GM21529 (cell line): ENCODE data around the gene PTPRM.
"Not testable (repeated sequence)": the region's sequence is repeated elsewhere in the genome, so short reads cannot be mapped to it uniquely, and the experiment has no call there.

ENCODE experiments used
- ATAC-seq: cut with Tn5 transposase; IDR thresholded peaks from one replicate; pipeline ENCODE4 v1.9.1; 2021; ENCODE audit not compliant: unreplicated experiment

Gene PTPRM

DNA sequence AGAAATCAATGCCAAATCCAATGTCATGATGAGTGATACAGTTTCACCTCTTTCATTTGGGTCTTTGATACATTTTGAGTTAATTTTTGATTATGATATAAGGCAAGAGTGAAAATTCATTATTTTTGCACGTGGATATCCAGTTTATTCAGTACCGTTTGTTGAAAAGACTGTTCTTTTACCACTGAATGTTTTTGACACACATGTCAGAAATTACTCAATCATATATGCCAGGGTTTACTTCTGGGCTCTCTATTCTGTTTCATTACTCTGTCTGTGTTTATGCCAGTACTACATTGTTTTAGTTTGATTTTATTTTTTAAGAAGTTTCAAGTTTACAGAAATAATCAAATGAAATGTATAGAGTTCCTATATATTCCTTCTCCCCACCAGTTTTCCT is 154.4 kb downstream of the PTPRM start:
- no peak for ATAC-seq

DNA sequence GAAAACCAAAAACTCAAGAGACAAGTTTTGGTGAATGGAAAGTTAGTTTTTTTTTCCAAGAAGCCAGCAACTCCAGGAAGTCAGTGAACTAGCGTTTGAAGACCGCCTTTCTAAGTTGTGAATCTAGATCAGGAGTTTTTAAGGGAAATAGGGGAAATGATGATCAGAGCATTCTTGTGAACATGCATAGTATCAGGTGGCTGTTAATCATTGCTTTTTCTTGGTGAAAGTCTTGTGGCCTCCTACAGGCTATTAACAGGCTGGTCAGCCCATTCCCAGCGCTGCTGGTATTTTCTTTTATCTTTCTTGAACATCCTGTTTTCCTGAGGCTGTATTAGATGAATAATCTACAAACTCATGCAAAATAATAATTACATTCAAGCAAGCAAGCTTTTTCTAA is 155.8 kb downstream of the PTPRM start:
- no peak for ATAC-seq

DNA sequence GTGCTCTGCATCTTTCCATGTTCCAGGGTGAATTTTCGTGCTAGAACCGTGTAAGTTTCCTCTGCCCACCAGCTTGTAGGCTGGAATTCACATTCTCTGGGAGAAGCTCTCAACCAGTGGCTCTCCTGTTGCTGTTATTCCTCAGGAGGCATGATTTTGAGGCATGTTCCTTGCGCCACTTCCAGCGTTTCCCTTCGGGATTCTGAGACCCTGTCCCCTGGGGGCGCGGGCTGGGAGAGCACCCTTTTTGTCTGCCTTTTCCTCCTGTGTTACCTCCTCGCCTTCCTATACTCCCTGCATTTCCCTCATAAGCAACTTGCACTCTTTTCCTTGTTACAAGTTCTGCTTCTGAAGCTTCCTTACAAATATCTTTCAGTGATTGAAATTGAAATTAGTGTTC is 156.4 kb downstream of the PTPRM start:
- no peak for ATAC-seq

DNA sequence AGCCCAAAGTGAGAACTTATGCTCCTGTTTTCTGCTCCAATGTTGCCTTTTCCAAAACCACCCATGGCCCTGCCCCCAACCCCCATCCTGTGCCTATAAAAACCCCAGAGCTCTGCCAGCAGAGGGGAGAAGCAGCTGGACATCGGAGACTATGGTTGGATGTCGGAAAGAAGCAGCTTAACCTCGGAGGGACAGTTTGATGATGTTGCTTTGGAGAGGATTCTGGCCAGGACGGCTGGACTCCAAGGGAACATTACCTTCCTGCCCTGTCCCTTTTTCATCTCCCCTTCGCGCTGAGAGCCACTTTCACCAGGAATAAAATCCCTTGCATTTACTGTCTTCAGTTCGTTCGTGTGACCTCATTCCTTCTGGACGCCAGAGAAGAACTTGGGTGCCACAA is 158.4 kb downstream of the PTPRM start:
- ATAC-seq, result no peak

DNA sequence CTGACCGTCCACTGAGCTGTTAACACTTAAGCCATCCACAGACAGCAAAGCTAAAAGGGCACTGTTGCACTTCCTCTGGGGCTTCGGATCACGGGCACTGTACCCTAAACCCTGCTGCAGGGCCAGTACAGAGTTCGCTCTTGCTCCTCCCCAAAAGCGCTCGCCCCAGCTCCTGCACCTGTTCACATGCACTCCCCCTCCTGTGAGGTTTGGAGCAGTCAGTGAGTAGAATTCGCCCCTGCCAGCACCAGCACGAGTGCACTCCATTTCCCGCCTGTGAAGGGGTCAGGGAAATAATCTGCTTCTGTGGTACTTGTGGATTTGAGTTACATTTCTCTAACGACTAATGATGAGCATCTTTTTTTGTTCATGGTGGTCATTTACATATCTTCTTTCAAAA is 158.8 kb downstream of the PTPRM start:
- ATAC-seq, result no peak

DNA sequence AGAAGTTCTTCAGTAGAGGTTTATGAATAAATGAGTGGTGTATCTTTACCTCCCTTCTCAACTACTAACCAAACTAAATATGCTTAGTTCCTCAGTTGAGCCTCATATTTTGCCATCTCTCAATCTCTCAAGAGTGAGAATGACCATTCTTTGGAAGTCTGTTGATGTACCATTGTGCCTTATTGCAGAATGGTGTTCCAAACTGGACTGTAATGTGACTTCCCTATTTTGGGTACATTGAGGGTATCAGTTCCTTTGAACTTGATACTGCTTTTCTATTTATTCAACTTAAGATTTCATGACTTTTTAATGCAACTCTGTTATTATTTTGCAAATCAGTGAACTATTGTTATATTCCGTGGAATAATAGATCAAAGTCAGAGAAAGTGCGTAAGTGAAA is 159.4 kb downstream of the PTPRM start:
- no peak for ATAC-seq

DNA sequence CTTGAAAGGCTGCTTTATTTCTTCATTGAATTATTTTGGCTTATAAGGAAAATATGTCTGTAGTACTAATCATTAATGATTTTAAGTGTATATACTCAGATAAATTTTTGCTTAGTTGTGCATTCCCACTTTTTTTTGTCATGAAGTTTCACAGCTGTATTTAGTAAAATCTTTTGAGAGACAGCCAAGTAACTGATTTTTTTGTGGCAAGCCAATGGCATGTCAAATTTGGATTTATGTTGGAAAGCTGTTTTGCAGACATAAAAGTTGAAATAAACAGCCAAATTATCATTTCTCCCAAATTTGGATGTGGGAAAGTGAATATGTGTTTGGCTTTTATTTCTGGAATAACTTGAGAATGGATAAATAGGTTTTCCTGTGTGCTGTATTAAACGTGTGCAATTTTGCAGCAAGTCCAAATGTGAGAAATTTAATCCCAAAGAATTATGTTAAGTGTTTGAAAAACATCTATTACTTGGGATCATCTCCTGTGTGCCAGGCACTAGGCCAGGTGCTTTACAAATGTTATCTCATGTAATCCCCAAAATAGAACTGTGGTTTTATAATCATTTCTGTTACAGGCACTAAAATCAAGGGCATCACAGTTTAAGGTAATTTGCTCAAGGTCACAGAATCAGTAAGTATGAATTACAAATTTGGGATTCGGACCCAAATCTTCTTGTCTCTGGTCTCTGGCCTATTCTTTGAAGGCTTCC is 160.4 kb downstream of the PTPRM start:
- ATAC-seq, result no peak

DNA sequence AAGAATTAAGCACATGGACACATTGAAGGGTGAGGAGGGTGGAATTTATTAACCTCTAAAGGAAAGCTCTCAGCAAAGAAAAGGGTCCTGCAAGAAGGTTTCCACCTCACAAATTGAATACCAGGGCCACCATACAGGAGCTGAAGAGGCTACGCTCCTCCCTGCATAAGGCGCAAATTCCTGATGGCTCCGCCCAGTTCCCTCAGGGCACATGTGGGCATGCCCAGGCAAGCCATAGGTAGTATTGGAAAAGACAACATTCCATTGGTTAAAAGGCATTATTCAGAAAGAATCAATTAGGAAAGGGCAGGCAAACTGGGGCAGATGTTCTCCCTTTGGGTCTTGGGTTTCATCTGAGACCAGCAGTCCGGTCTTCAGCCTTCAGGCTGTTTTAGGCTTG is 161.2 kb downstream of the PTPRM start:
- ATAC-seq, result no peak

DNA sequence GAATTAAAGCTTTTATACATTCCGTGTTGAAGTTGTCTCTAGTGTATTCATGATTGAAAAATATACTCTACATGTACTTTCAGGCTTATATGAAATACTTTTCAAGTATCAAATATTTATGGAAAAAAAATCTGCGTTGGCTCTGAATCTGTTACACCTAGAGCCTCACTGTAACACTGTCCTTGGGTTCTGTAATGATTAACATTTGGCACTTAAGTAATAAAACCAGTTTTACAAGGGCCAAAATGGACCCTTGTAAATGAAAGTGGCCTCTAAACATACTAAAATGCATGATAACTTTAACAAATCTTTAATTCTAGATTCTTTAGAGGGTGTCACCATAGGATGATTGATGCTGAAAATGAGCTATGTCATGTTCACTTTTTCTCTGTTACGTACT is 162.8 kb downstream of the PTPRM start:
- no peak for ATAC-seq

DNA sequence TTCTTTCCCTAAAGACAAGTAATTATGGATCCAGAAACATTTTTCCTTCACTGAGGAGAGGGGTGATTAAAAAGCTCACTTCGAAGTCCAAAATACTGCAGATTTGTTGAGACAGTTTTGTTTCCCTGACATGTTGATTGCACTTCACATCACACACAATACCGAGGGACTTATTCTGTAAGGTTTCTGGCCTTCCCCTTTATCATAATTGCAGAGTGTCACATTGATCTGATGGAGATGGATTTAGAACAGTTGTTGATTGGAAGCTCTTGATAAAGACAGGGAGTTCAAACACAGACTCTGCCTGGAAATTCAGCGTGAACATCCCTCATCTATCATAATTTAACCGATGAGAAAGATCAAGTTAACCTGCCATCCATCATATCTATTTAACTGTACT is 163.6 kb downstream of the PTPRM start:
- ATAC-seq, result no peak

DNA sequence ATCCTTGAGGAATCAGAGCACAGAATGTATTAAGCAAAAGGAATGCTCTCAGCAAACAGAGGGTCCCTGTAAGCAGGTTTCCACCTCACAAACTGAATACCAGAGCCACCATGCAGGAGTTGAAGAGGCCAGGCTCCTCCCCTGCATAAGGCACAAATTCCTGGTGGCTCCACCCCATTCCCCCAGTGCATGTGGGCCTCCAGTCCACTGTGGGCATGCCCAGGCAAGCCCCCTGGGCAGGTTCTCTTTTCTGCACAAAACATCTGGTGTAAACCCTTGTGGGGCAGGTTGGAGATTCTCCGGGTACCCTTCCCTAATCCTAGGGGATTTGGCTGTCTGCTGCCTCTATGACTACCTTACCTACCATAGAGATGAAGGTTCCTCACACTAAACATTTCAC is 166.5 kb downstream of the PTPRM start:
- ATAC-seq, result no peak

DNA sequence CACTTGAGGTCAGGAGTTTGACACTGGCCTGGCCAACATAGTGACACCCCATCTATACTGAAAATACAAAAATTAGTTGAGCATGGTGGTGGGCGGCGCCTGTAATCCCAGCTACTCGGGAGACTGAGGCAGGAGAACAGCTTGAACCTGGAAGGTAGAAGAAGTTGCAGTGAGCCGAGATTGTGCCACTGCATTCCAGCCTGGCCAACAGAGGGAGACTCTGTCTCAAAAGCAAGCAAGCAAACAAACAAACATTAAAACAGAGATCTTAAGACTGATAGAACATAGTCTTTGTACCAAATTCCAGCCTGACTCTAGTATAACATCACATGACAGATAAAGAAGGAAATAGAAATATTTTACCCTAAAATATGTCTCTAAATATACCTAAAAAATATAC is 168.1 kb downstream of the PTPRM start:
- no peak for ATAC-seq

DNA sequence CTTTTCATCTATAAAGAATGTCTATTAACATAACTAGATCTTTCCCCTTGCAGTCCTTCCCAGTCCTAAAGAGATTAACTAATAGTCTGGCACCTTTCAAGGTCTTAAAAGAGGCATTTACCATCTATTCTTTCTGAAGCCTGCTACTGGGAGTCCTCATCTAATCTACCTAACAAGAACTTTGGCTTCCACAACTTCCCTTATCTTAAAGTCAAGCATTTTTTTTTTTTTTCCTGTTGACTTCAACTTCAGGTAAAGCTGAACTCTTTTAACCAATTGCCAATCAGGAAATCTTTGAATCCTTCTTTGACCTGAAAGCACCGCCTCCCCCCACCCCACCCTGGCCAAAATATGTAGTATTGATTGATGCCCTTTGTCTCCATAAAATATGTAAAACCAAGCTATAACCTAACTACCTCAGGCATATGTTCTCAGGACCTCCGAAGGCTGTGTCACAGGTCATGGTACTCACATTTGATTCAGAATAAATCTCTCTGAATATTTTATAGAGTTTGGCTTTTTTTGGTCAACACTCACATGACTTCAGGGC is 168.6 kb downstream of the PTPRM start:
- no peak for ATAC-seq

DNA sequence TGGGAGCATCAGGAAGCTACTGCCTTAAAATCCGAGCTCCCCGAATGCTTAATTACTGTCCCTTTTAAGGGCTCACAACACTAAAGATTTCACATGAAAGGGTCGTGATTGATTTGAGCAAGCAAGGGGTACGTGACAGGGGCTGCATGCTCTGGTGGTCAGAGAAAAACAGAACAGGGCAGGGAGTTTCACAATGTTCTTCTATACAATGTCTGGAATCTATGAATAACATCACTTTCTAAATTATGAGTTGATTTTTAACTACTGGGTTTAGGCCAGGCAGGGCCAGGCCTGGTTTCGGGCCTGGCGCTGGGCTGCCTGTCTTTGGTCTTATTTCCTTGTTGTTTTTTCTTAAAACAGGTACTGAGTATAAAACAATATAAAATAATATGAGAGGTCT is 169.4 kb downstream of the PTPRM start:
- not testable (repeated sequence) for ATAC-seq

DNA sequence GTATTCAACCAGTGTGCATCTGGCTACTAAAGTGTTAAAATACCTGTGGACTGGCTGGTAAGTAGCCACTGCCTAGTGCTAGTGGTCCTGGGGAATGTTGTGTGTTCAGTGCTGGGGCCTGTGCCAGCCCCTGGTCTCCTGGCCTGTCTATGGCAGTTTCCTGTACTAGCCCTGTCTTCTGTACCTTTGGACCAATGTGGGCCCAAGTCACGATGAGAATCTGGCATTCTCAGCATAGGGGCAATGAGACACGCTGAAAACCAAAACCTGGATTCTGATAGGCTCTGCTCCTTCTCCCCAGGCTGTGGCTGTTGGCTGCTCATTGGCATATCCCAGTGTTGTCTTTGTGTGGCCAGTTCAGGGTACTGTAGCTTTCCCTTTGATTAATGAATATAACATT is 170.4 kb downstream of the PTPRM start:
- no peak for ATAC-seq

DNA sequence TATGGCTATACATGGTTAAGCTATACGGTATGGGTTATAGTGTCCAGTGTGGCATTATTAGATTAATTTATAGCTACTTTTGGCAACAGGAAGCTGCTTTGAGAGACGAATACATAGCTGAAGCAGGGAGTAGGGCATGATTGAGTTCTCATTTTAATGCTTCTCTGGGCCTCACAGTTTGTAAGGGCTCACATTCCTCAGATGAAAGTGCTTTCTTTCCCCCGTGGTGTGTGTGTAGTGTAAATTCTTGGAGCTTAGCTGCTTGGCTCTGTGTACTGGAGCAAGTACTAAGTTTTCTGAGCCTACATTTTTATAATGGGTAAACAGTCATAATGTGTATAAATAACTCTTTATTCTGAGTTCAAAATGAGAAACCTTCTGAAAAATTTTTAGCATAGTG is 173.7 kb downstream of the PTPRM start:
- no peak for ATAC-seq

DNA sequence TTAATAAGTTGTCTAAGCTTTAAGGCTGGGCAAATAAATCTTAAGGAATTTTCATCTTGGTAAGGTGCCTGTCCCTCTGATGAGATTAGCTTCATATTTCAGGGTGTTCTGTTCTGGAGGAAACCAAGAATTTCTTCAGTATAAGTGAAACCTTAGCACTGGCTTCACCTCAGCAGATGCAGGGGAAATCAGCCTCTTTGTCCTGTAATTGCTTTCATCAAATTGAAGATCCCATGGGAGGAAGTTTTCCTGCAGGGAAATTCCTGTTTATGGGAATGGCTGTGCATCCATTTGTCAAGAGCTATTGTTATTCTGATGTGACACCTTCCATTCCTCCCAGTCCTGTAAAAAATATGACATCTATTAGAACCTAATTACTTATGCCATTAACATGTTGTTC is 174.5 kb downstream of the PTPRM start:
- ATAC-seq, result no peak

DNA sequence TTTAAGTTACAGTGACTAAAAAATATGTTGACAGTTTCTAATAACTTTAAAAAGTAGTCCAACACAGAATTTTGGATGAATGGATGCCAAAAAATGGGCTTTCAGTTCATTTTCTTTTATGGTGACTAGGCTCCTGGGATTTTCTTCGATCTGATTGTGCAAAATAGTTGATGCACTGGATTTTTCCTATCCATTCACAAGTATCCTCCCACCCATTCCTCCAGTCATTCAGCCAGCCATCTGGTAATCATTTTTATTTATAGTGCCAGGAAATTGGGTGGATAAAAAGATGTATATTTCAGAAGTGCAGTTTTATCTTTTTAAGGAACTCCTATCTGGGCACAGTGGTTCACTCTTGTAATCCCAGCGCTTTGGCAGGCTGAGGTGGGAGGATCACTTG is 175.1 kb downstream of the PTPRM start:
- ATAC-seq, result no peak

DNA sequence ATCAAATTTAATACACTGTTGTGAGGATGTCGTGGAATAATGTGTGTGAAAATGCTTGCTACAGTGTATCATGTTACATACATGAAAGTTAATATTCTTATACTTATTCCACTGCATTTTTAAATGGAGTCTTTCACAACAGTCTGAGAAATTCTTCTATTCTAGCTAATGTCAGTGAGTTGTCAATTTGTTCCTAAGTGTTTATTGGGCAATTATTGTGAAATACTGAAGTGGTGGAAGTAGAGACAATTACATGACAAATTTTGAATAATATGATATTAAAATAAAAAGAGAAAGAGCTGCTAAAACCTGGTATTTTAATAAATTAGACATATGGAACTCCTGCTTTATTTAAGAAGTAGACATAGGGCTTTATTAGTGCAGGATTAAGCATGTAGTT is 176.1 kb downstream of the PTPRM start:
- no peak for ATAC-seq

DNA sequence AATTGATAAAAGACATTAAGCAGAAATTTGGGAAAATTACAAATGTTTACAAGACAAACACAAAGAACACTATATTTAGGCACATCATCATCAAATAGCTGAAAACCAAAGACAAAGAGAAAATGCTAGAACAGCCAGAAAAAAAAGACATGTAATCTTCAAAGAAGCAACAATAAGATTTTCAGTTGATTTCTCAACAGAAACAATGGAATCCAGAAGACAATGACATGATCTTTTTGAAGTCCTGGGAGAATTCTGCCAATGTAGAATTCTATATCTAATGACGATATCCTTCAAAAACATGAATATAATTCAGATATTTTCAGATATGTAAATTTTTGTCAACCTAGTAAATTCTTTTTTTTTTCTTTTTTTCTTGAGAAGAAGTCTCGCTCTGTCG is 179.0 kb downstream of the PTPRM start:
- ATAC-seq, result no peak

DNA sequence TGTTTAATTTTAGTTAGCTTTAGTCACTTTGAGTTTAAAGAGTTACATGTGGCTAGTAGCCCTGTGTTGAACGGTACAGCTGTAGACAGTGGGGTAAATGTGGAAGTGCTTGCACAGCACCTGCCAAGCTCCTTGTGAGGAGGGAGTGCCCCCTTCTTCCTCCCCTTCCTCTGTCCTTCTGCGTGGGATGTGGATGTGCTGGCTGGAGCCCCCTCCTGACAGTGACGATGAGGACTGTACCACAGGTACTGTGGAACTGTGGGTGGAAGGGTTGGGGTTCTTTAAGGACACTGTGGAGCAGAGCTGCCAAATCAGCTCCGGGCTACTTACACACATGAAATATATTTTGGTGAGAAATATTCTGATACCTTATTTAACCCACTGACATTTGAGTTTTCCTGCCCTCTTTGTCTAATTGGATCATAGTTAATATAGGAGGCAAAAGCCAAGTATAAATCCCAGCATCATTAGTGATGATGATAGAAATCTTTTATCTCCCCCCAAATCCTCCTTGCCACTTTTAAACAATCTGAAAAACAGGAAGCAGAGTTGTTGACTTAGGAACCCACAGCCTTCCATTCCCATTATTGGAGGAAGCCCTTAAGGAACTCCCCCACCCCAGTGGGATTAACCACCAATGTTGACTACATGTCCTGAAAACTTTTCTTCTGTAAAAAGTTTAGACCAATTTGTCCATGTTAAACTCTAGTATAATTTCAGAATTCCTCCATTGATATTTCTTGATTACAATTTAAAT is 181.3 kb downstream of the PTPRM start:
- no peak for ATAC-seq

DNA sequence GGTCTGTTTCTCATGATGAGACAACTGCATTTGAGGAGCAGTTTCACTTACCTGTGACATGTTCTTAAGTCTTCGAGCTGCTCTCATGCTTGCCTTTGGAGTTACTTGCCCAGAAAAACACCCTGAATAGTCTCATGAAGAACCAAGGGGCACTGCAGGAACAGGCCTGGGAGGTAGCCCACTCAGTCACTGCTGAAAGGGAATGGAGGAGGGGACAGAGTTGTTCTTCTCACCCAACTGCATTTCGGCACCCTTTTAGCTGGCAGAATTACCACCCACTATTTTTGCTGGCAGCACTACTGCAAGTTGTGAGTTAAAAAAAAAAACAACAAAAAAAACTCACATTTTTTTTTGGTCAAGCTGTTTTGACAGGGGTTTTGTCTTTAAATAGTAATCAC is 181.9 kb downstream of the PTPRM start:
- ATAC-seq, result no peak
